GM19324 (cell line): Measurements from ENCODE around the gene RPSA.
"Not testable (repeated sequence)": the region's sequence is repeated elsewhere in the genome, so short reads cannot be mapped to it uniquely, and the experiment has no call there.

Experiments
- ATAC-seq: cut with Tn5 transposase; IDR thresholded peaks from one replicate; pipeline ENCODE4 v1.9.1; 2021; ENCODE audit warnings: mild to moderate bottlenecking, moderate library complexity; ENCODE audit not compliant: unreplicated experiment, low FRiP score

The RPSA gene

GRCh38 chr3:39418556-39419225, 12.2 kb downstream of the RPSA start:
- ATAC-seq, result not testable (repeated sequence)

GRCh38 chr3:39419742-39420315, 13.3 kb downstream of the RPSA start:
- no peak for ATAC-seq

GRCh38 chr3:39420543-39420942, 14.0 kb downstream of the RPSA start:
- ATAC-seq, result no peak

GRCh38 chr3:39423436-39423970, 17.0 kb downstream of the RPSA start:
- no peak for ATAC-seq

- no peak for ATAC-seq
Measured at GRCh38 chr3:39426312-39426711, 19.8 kb downstream of the RPSA start.

- no peak for ATAC-seq
Measured at GRCh38 chr3:39427506-39427905, 21.0 kb downstream of the RPSA start.

GRCh38 chr3:39428745-39429201, 22.3 kb downstream of the RPSA start:
- no peak for ATAC-seq

- no peak for ATAC-seq
Measured at GRCh38 chr3:39429466-39429865, 22.9 kb downstream of the RPSA start.

- ATAC-seq, result no peak
Measured at GRCh38 chr3:39432342-39432741, 25.8 kb downstream of the RPSA start.

GRCh38 chr3:39433642-39434041, 27.1 kb downstream of the RPSA start:
- ATAC-seq, result no peak

GRCh38 chr3:39434574-39434973, 28.1 kb downstream of the RPSA start:
- ATAC-seq, result no peak

GRCh38 chr3:39435006-39435748, 28.7 kb downstream of the RPSA start:
- no peak for ATAC-seq

- no peak for ATAC-seq
Measured at GRCh38 chr3:39438880-39439279, 32.4 kb downstream of the RPSA start.

- no peak for ATAC-seq
Measured at GRCh38 chr3:39440316-39440715, 33.8 kb downstream of the RPSA start.

GRCh38 chr3:39443530-39443929, 37.0 kb downstream of the RPSA start:
- no peak for ATAC-seq

- no peak for ATAC-seq
Measured at GRCh38 chr3:39445927-39446326, 39.4 kb downstream of the RPSA start.

- ATAC-seq, result no peak
Measured at GRCh38 chr3:39446444-39446843, 39.9 kb downstream of the RPSA start.

GRCh38 chr3:39447637-39448483, 41.3 kb downstream of the RPSA start:
- ATAC-seq, result peak; percentile 65

GRCh38 chr3:39448506-39449233, 42.1 kb downstream of the RPSA start:
- no peak for ATAC-seq

GRCh38 chr3:39449796-39450195, 43.3 kb downstream of the RPSA start:
- no peak for ATAC-seq
